22Rv1 (cell line): Measurements from ENCODE around the gene CEP126.
"Not testable (repeated sequence)": the region's sequence is repeated elsewhere in the genome, so short reads cannot be mapped to it uniquely, and the experiment has no call there.

ENCODE experiments used
- ZFX ChIP-seq: fragments of 450-650 bp; IDR thresholded peaks from 2 replicates; pipeline ENCODE4 v1.6.1; 2017; ENCODE audit warnings: antibody characterized with exemption, borderline replicate concordance
- TF ChIP-seq, protein P1 (sequence below): fragments of 450-650 bp; IDR thresholded peaks from 2 replicates; pipeline ENCODE4 v1.5.1; 2017; ENCODE audit warnings: mild to moderate bottlenecking

DNA sequence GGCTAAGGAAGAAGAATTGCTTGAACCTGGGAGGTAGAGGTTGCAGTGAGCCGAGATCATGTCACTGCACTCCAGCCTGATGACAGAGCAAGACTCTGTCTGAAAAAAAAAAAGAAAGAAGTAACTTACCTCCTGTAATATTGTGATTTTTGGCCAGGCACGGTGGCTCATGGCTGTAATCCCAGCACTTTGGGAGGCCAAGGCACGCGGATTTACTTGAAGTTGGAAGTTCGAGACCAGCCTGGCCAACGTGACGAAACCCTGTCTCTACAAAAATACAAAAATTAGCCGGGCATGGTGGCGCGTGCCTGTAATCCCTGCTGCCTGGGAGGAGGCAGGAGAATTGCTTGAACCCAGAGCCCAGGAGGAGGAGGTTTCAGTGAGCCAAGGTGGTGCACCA, 49.4 kb downstream of the CEP126 start:
- not testable (repeated sequence) for TF ChIP-seq ZFX
- TF ChIP-seq, protein P1, sequence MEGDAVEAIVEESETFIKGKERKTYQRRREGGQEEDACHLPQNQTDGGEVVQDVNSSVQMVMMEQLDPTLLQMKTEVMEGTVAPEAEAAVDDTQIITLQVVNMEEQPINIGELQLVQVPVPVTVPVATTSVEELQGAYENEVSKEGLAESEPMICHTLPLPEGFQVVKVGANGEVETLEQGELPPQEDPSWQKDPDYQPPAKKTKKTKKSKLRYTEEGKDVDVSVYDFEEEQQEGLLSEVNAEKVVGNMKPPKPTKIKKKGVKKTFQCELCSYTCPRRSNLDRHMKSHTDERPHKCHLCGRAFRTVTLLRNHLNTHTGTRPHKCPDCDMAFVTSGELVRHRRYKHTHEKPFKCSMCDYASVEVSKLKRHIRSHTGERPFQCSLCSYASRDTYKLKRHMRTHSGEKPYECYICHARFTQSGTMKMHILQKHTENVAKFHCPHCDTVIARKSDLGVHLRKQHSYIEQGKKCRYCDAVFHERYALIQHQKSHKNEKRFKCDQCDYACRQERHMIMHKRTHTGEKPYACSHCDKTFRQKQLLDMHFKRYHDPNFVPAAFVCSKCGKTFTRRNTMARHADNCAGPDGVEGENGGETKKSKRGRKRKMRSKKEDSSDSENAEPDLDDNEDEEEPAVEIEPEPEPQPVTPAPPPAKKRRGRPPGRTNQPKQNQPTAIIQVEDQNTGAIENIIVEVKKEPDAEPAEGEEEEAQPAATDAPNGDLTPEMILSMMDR = not testable (repeated sequence)
